WTC11 (cell line): Measurements from ENCODE around the gene CNGA4.

Experiments used
- EMX1 ChIP-seq: fragments of 250-450 bp; sonication (Bioruptor Pico); IDR thresholded peaks from 2 replicates; pipeline ENCODE4 v1.8.0; 2021; ENCODE audit warnings: mild to moderate bottlenecking
- TP53 ChIP-seq: sonication (generic); formaldehyde crosslinking; IDR thresholded peaks from 2 replicates; pipeline ENCODE4 v1.8.1; 2023; ENCODE audit warnings: mild to moderate bottlenecking, missing genetic modification reagents
- TF ChIP-seq, protein P1 (sequence below): sonication (generic); formaldehyde crosslinking; IDR thresholded peaks from 2 replicates; pipeline ENCODE4 v1.8.1; 2023; ENCODE audit warnings: mild to moderate bottlenecking, missing genetic modification reagents, moderate library complexity
- TF ChIP-seq, protein P2 (sequence below): fragments of 200-600 bp; IDR thresholded peaks from 2 replicates; pipeline ENCODE4 v1.8.0; 2022; ENCODE audit warnings: antibody characterized with exemption

DNA sequence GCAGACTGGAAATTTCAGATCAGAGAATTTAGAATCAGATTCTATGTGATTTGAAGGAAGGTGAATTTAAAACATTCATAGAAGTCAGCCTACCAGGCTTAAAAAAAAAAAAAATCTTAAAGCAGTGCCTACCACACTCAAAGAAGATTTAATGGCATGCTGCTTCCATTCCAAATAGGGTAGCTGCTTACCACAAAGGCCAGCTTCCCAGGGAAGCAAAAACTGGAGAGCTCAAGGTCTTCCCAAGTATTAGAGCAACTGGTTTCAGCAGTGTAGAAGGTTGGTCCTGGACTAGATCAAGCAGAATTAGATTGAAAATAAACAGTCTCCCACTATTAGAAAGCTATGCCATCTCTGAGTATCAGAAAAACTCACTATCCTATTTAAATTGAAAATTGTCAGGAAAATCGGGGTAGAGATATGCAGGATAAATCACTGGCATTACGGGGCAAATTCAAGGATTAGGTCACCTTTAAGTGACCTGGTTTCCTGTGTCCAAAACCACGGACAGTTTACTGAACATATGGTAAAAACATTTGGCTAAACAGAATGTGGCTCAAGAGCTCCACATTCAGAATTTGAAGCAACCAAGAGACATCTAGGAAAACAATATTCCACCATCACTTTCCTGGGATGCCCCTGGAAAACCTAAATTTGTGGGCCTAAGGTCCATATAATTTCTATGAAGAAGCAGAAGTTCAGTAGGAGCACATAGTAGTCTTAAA, 32.3 kb upstream of the CNGA4 start:
- TF ChIP-seq, protein P1, sequence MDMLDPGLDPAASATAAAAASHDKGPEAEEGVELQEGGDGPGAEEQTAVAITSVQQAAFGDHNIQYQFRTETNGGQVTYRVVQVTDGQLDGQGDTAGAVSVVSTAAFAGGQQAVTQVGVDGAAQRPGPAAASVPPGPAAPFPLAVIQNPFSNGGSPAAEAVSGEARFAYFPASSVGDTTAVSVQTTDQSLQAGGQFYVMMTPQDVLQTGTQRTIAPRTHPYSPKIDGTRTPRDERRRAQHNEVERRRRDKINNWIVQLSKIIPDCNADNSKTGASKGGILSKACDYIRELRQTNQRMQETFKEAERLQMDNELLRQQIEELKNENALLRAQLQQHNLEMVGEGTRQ (CRISPR knock-in tag), result no peak
- TF ChIP-seq, protein P2, sequence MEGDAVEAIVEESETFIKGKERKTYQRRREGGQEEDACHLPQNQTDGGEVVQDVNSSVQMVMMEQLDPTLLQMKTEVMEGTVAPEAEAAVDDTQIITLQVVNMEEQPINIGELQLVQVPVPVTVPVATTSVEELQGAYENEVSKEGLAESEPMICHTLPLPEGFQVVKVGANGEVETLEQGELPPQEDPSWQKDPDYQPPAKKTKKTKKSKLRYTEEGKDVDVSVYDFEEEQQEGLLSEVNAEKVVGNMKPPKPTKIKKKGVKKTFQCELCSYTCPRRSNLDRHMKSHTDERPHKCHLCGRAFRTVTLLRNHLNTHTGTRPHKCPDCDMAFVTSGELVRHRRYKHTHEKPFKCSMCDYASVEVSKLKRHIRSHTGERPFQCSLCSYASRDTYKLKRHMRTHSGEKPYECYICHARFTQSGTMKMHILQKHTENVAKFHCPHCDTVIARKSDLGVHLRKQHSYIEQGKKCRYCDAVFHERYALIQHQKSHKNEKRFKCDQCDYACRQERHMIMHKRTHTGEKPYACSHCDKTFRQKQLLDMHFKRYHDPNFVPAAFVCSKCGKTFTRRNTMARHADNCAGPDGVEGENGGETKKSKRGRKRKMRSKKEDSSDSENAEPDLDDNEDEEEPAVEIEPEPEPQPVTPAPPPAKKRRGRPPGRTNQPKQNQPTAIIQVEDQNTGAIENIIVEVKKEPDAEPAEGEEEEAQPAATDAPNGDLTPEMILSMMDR, result no peak
- TF ChIP-seq EMX1 (CRISPR knock-in tag), result no peak
- no peak for TF ChIP-seq TP53 (CRISPR knock-in tag)
